Hepatocyte (in vitro differentiated cells): ENCODE results near the gene SMIM20.

ENCODE experiments used
- CTCF ChIP-seq: fragments of 200-600 bp; sonication (generic); IDR thresholded peaks from 2 replicates; pipeline ENCODE4 v1.5.1; 2016; ENCODE audit warnings: antibody characterized with exemption, mild to moderate bottlenecking; ENCODE audit not compliant: poor library complexity
- EZH2phosphoT487 ChIP-seq: fragments of 200-600 bp; sonication (generic); IDR thresholded peaks from one replicate; pipeline ENCODE4 v1.6.1; 2018; ENCODE audit warnings: antibody characterized with exemption, mild to moderate bottlenecking, low read depth, moderate library complexity; ENCODE audit not compliant: unreplicated experiment, severe bottlenecking

GRCh38 chr4:25951390-25951952 is 37.5 kb downstream of the SMIM20 start:
- TF ChIP-seq CTCF = no peak
- no peak for TF ChIP-seq EZH2phosphoT487
